ENCODE data around the gene CHRM4. TPM values are rescaled to one million over a fixed set of nuclear protein-coding genes. Genes with fewer than 3 reads are reported as not detected.

CHRM4 gene
- total RNA-seq, 1 donor from 2014 or later = 0.37 TPM

DNA sequence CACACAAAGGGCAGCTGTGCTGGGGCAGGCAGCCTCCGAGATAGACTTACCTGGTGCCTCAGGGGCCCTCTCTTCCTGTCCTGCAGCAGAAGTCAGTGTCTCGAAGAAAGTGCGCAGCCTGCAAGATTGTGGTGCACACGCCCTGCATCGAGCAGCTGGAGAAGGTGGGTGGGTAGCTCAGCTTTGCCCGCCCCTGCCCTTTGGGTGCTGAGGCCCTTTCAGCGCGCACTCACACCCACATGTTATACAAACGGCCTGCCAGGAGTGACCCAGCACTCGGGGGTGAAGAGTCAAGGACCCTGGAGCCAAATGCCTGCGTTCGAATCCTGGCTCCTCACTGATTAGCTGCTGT is 23.7 kb downstream of the CHRM4 start:
- TF ChIP-seq, protein P1, sequence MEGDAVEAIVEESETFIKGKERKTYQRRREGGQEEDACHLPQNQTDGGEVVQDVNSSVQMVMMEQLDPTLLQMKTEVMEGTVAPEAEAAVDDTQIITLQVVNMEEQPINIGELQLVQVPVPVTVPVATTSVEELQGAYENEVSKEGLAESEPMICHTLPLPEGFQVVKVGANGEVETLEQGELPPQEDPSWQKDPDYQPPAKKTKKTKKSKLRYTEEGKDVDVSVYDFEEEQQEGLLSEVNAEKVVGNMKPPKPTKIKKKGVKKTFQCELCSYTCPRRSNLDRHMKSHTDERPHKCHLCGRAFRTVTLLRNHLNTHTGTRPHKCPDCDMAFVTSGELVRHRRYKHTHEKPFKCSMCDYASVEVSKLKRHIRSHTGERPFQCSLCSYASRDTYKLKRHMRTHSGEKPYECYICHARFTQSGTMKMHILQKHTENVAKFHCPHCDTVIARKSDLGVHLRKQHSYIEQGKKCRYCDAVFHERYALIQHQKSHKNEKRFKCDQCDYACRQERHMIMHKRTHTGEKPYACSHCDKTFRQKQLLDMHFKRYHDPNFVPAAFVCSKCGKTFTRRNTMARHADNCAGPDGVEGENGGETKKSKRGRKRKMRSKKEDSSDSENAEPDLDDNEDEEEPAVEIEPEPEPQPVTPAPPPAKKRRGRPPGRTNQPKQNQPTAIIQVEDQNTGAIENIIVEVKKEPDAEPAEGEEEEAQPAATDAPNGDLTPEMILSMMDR (conservative IDR thresholded peaks at IDR 0.05) = peak; percentile 15
- Mint-ChIP-seq H3K9me3 (no peaks in the 10 kb centered on the region), H3K27ac (ENCODE audit: unreplicated experiment) (no peak overlapping the region), H3K36me3 (ENCODE audit: low read depth) (no peaks in the 10 kb centered on the region), H3K4me1 (peaks cover 39% of the 10 kb centered on the region), H3K27me3 (ENCODE audit: low read depth) (no peaks in the 10 kb centered on the region), H3K4me3 (no peak overlapping the region)
- no peak for DNase-seq (ENCODE audit: low read depth, low spot score)

DNA sequence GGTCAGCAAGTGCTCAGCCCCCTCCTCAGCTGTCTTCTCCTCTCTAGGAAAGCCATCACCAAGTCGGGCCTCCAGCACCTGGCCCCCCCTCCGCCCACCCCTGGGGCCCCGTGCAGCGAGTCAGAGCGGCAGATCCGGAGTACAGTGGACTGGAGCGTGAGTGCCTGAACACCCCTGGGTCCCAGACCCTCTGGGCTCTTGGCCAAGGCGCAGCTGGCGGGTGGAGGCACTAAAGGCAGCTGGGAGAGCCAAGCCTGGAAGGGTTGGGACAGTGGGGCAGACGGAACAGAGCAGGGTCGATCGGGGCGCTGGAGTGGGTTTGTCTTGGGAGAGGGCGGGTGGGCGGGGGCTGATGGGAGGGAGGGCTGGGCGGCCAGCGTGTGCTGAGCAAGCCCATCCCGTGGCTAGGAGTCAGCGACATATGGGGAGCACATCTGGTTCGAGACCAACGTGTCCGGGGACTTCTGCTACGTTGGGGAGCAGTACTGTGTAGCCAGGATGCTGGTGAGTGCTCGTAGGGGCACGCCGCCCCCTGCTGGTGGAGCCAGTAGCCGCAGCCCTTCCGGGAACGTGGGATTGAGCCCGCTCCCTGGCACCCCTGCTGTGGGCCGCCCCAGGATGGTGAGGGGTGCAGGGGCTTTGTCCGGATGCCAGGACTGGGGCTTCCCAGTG is 24.2 kb downstream of the CHRM4 start:
- H3K27ac Mint-ChIP-seq (ENCODE audit: unreplicated experiment) = no peak overlapping the region
- TF ChIP-seq, protein P1 (conservative IDR thresholded peaks at IDR 0.05) = peak; percentile 85
- DNase-seq (ENCODE audit: low read depth, low spot score) = peak; percentile 80
- H3K4me3 Mint-ChIP-seq = no peak overlapping the region
- no peaks in the 10 kb centered on the region for H3K36me3 Mint-ChIP-seq (ENCODE audit: low read depth)
- H3K4me1 Mint-ChIP-seq = peaks cover 44% of the 10 kb centered on the region
- H3K27me3 Mint-ChIP-seq (ENCODE audit: low read depth) = no peaks in the 10 kb centered on the region
- H3K9me3 Mint-ChIP-seq = no peaks in the 10 kb centered on the region

DNA sequence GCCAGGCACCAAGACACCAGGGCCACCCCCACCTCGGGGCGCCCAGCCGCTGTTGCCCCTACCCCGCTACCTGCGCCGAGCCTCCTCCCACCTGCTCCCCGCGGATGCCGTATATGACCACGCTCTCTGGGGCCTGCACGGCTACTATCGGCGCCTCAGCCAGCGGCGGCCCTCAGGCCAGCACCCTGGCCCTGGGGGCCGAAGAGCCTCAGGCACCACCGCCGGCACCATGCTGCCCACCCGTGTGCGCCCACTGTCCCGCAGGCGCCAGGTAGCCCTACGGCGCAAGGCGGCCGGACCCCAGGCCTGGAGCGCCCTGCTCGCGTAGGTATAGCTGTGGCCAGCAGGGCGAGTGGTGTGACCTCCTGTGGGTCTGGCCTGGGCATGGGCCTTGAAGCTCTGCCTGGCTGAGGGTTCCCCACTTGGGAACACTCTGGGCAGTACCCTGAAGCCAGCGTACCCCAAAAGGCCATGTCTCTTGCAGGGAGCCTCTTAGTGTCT is 24.9 kb downstream of the CHRM4 start:
- no peak for DNase-seq (ENCODE audit: low read depth, low spot score)
- Mint-ChIP-seq H3K4me1 (peaks cover 45% of the 10 kb centered on the region), H3K36me3 (ENCODE audit: low read depth) (no peaks in the 10 kb centered on the region), H3K9me3 (no peaks in the 10 kb centered on the region), H3K27me3 (ENCODE audit: low read depth) (no peaks in the 10 kb centered on the region), H3K27ac (ENCODE audit: unreplicated experiment) (no peak overlapping the region), H3K4me3 (no peak overlapping the region)
- TF ChIP-seq, protein P1 (conservative IDR thresholded peaks at IDR 0.05) = no peak

DNA sequence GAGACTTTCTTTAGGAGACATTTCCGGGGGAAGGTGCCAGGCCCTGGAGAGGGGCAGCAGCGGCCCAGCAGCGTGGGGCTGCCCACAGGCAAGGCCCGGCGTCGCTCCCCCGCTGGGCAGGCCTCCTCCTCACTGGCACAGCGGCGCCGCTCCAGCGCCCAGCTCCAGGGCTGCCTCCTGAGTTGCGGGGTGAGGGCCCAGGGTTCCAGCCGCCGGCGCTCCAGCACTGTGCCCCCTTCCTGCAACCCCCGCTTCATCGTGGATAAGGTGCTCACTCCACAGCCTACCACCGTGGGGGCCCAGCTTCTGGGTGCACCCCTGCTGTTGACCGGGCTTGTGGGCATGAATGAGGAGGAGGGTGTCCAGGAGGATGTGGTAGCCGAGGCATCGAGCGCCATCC is 25.3 kb downstream of the CHRM4 start:
- H3K4me1 Mint-ChIP-seq = peaks cover 46% of the 10 kb centered on the region
- H3K27me3 Mint-ChIP-seq (ENCODE audit: low read depth) = no peaks in the 10 kb centered on the region
- no peaks in the 10 kb centered on the region for H3K9me3 Mint-ChIP-seq
- no peaks in the 10 kb centered on the region for H3K36me3 Mint-ChIP-seq (ENCODE audit: low read depth)
- H3K4me3 Mint-ChIP-seq = no peak overlapping the region
- DNase-seq (ENCODE audit: low read depth, low spot score) = no peak
- H3K27ac Mint-ChIP-seq (ENCODE audit: unreplicated experiment) = no peak overlapping the region
- TF ChIP-seq, protein P1 (conservative IDR thresholded peaks at IDR 0.05) = no peak

DNA sequence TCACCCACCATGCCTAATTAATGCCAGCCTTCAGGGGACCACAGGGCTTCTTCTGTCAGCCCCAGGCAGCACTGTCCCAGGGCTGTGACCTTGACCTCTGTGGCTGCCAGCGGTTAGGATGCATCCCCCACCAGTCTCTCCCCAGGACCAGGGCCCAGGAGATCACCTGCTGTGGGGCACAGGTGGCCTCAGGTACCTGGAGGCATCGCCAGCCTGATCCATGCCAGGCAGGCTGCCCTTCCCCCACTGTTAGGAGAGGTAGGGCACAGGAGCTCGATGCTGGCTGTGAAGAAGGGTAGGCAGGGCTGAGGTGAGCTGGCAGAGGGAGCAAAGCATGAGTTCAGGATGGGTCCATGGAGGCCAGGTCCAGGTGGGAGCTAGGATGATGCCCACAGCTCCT is 26.8 kb downstream of the CHRM4 start:
- H3K36me3 Mint-ChIP-seq (ENCODE audit: low read depth) = no peaks in the 10 kb centered on the region
- peaks cover 46% of the 10 kb centered on the region for H3K4me1 Mint-ChIP-seq
- peak overlapping the region; percentile 90 for H3K27ac Mint-ChIP-seq (ENCODE audit: unreplicated experiment)
- no peaks in the 10 kb centered on the region for H3K9me3 Mint-ChIP-seq
- no peaks in the 10 kb centered on the region for H3K27me3 Mint-ChIP-seq (ENCODE audit: low read depth)
- no peak for DNase-seq (ENCODE audit: low read depth, low spot score)
- H3K4me3 Mint-ChIP-seq = no peak overlapping the region
- TF ChIP-seq, protein P1 (conservative IDR thresholded peaks at IDR 0.05) = no peak
